Activated CD4-positive, alpha-beta T cell treated with anti-CD3 and anti-CD28 coated beads, Interleukin-2, amount 10 ng/mL, durations not matched to agents 7 days and 5 days (primary cell): ENCODE data around the gene YY2. TPM values are rescaled to one million over a fixed set of nuclear protein-coding genes. Genes with fewer than 3 reads are reported as not detected.
"Not testable (repeated sequence)": the region's sequence is repeated elsewhere in the genome, so short reads cannot be mapped to it uniquely, and the experiment has no call there.

Experiments
- CTCF ChIA-PET: fragments of 350-600 bp; sonication (Branson Sonifier 250); formaldehyde crosslinking; loops from one replicate; lab custom pipeline; 2021; ENCODE audit warnings: antibody characterized with exemption; lab: Charles Lee
- POLR2A ChIA-PET: fragments of 350-600 bp; sonication (Branson Sonifier 250); formaldehyde crosslinking; loops from one replicate; lab custom pipeline; 2021; ENCODE audit warnings: antibody characterized with exemption; lab: Charles Lee
- DNase-seq: peaks from one replicate; pipeline ENCODE4 v3.0.0-alpha.2; 2020
- H3K27ac Mint-ChIP-seq: one replicate; pipeline ENCODE4 v1.8.0; 2021; ENCODE audit warnings: mild to moderate bottlenecking, moderate library complexity, mixed read lengths
- H3K27me3 Mint-ChIP-seq: one replicate; pipeline ENCODE4 v1.8.0; 2021; ENCODE audit warnings: mixed read lengths
- H3K36me3 Mint-ChIP-seq: one replicate; pipeline ENCODE4 v1.8.0; 2021; ENCODE audit warnings: low read depth, mixed read lengths
- H3K4me1 Mint-ChIP-seq: one replicate; pipeline ENCODE4 v1.8.0; 2021; ENCODE audit warnings: mixed read lengths
- H3K4me3 Mint-ChIP-seq: one replicate; pipeline ENCODE4 v1.8.0; 2021; ENCODE audit warnings: mild to moderate bottlenecking, moderate library complexity, mixed read lengths
- H3K9me3 Mint-ChIP-seq: one replicate; pipeline ENCODE4 v1.8.0; 2021; ENCODE audit warnings: mixed read lengths
- total RNA-seq, 2 experiments: library from RNA; stranded (reverse); gene quantifications; one replicate each; pipeline ENCODE4 v1.2.3, GENCODE V29; 2021

The YY2 gene
- total RNA-seq, 2 experiments from 2014 or later = 1.5 to 2.0 TPM

DNA sequence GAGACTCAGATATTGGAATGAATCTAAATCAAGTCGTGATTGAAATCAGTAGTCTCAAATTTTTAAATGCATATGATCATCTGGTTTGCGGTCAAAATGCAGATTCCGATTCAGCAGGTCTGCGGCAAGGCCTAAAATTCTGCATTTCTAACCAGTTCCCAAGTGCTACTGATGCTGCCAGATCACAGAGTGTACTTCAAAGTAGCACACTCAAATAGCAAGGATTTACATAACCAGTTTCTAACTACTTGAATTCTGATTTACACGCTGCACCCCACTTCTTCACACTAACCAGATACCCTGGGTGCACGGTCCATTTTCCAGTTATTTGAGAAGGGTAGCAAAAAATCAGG, 15.6 kb upstream of the YY2 start:
- Mint-ChIP-seq H3K9me3 (no peaks in the 10 kb centered on the region), H3K4me1 (peaks cover 18% of the 10 kb centered on the region), H3K4me3 (peak overlapping the region; percentile 84), H3K27me3 (no peaks in the 10 kb centered on the region), H3K36me3 (peaks cover 10% of the 10 kb centered on the region), H3K27ac (peak overlapping the region; percentile 93)
- CTCF ChIA-PET = interaction anchor here (0.5 kb wide), 1 partner anchor 23 kb away, joined by 3 read pairs; no protein-coding TSS in a partner anchor
- POLR2A ChIA-PET = no interaction called here
- peak; percentile 13 for DNase-seq

DNA sequence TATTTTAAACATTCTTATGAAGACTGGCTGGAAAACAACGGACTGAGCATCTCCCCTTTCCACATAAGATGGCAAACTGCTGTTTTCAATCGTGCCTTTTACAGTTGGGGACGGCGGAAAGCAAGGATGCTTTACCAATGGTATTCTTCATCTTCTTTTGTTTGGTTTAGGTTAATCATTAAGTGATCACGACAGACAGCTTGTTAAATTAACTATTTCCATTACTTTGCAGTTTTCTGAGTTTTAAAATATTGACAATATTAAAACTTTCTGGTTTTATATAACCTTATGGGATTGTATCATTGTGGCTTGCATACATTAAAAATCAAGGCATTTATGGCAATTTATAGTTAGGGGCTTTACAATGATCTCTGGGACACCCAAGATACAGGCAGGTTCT, 12.6 kb upstream of the YY2 start:
- ChIA-PET CTCF (no interaction called here), POLR2A (no interaction called here)
- no peak overlapping the region for H3K27ac Mint-ChIP-seq
- peaks cover 21% of the 10 kb centered on the region for H3K36me3 Mint-ChIP-seq
- no peaks in the 10 kb centered on the region for H3K9me3 Mint-ChIP-seq
- no peak overlapping the region for H3K4me3 Mint-ChIP-seq
- no peak for DNase-seq
- H3K27me3 Mint-ChIP-seq = no peaks in the 10 kb centered on the region
- peaks cover 17% of the 10 kb centered on the region for H3K4me1 Mint-ChIP-seq

DNA sequence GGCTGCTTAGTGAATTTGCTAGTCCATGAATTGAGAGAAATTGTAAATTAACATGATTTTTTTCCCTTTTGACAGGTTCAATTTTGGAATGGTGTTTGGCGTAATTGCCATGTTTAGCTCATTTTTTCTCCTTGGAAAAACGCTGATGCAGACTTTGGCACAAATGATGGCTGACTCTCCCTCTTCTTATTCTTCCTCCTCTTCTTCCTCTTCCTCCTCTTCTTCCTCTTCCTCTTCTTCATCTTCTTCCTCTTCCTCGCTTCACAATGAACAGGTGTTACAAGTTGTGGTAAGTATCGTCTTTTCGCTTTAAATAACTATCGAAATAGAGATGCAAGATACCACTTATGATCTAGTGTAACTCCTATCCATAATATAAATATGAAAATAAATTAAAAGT, 10.7 kb upstream of the YY2 start:
- Mint-ChIP-seq H3K9me3 (no peaks in the 10 kb centered on the region), H3K27me3 (no peaks in the 10 kb centered on the region), H3K27ac (no peak overlapping the region), H3K36me3 (peaks cover 21% of the 10 kb centered on the region), H3K4me3 (no peak overlapping the region), H3K4me1 (peaks cover 12% of the 10 kb centered on the region)
- DNase-seq = no peak
- POLR2A ChIA-PET = no interaction called here
- CTCF ChIA-PET = no interaction called here

DNA sequence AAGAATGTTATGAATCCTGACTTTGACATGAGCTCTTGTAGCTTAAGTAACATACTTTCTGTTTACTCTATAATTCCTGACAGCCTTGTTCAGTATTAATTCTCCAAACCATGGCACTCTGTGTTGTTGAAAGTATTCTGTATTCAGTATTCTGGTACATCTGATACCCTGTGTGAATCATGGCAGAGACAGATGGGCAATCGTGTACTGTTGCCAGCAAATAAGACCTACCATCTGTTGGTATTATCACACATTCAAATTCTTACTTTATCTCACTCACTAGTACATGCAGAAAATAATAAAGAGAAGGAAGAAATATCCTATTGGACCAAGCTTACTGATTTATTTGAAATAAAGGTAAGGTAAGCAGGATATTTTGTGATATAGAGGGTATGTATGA, 8.4 kb upstream of the YY2 start:
- ChIA-PET CTCF (interaction anchor here (0.6 to 2.1 kb wide), 2 partner anchors 13 to 212 kb away, joined by 3 to 6 read pairs; no protein-coding TSS in a partner anchor), POLR2A (no interaction called here)
- Mint-ChIP-seq H3K9me3 (no peaks in the 10 kb centered on the region), H3K4me1 (no peaks in the 10 kb centered on the region), H3K36me3 (peaks cover 22% of the 10 kb centered on the region), H3K4me3 (no peak overlapping the region), H3K27ac (no peak overlapping the region), H3K27me3 (no peaks in the 10 kb centered on the region)
- no peak for DNase-seq

- Mint-ChIP-seq H3K36me3 (peaks cover 21% of the 10 kb centered on the region), H3K9me3 (no peaks in the 10 kb centered on the region), H3K27ac (no peak overlapping the region), H3K4me3 (no peak overlapping the region), H3K27me3 (no peaks in the 10 kb centered on the region), H3K4me1 (no peaks in the 10 kb centered on the region)
- POLR2A ChIA-PET = no interaction called here
- no peak for DNase-seq
- CTCF ChIA-PET = no interaction called here
Observed at GRCh38 chrX:21853578-21853977, 2.2 kb upstream of the YY2 start.

- DNase-seq = no peak
- Mint-ChIP-seq H3K9me3 (no peaks in the 10 kb centered on the region), H3K27me3 (no peaks in the 10 kb centered on the region), H3K4me3 (no peak overlapping the region), H3K4me1 (no peaks in the 10 kb centered on the region), H3K36me3 (peaks cover 18% of the 10 kb centered on the region), H3K27ac (no peak overlapping the region)
- ChIA-PET CTCF (interaction anchor here (0.6 kb wide), 1 partner anchor 47 kb away, joined by 3 read pairs; no protein-coding TSS in a partner anchor), POLR2A (no interaction called here)
Observed at GRCh38 chrX:21856504-21856903, 717 bp downstream of the YY2 start.

DNA sequence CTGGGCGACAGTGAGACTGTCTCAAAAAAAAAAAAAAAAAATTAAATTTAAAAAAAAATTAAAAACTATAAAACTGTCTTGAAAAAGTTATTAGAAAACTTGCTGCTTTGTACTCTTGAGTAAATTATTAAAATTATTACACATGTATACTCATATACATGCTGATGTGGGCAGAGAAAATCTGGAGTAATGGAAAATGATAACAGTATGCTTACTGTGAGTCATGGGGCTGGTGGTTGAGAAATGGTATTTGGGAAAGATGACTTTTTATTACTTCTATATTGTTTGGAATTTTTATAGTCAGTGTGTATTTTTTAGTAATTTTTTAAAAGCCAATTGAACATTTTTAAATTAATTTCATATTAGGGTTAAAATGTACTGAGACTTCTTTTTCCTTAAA, 7.5 kb downstream of the YY2 start:
- DNase-seq = no peak
- CTCF ChIA-PET = interaction anchor here (0.7 kb wide), 1 partner anchor 23 kb away, joined by 3 read pairs; no protein-coding TSS in a partner anchor
- Mint-ChIP-seq H3K27ac (no peak overlapping the region), H3K4me1 (no peaks in the 10 kb centered on the region), H3K27me3 (no peaks in the 10 kb centered on the region), H3K9me3 (no peaks in the 10 kb centered on the region), H3K4me3 (no peak overlapping the region), H3K36me3 (peaks cover 2% of the 10 kb centered on the region)
- POLR2A ChIA-PET = no interaction called here

- POLR2A ChIA-PET = no interaction called here
- CTCF ChIA-PET = no interaction called here
- Mint-ChIP-seq H3K27me3 (no peaks in the 10 kb centered on the region), H3K9me3 (no peaks in the 10 kb centered on the region), H3K4me1 (no peaks in the 10 kb centered on the region), H3K36me3 (no peaks in the 10 kb centered on the region), H3K4me3 (no peak overlapping the region), H3K27ac (no peak overlapping the region)
- DNase-seq = no peak
Observed at GRCh38 chrX:21865436-21865835, 9.6 kb downstream of the YY2 start.

- Mint-ChIP-seq H3K4me1 (no peaks in the 10 kb centered on the region), H3K4me3 (no peak overlapping the region), H3K27ac (no peak overlapping the region), H3K9me3 (no peaks in the 10 kb centered on the region), H3K36me3 (no peaks in the 10 kb centered on the region), H3K27me3 (no peaks in the 10 kb centered on the region)
- no peak for DNase-seq
- CTCF ChIA-PET = no interaction called here
- POLR2A ChIA-PET = no interaction called here
Observed at GRCh38 chrX:21870494-21870893, 14.7 kb downstream of the YY2 start.

GRCh38 chrX:21873063-21873775, 17.4 kb downstream of the YY2 start:
- no peak for DNase-seq
- H3K9me3 Mint-ChIP-seq = no peaks in the 10 kb centered on the region
- no peaks in the 10 kb centered on the region for H3K36me3 Mint-ChIP-seq
- no peak overlapping the region for H3K4me3 Mint-ChIP-seq
- CTCF ChIA-PET = interaction anchor here (0.6 kb wide), 1 partner anchor 129 kb away, joined by 3 read pairs; no protein-coding TSS in a partner anchor
- POLR2A ChIA-PET = no interaction called here
- no peak overlapping the region for H3K27ac Mint-ChIP-seq
- H3K4me1 Mint-ChIP-seq = no peaks in the 10 kb centered on the region
- H3K27me3 Mint-ChIP-seq = no peaks in the 10 kb centered on the region

DNA sequence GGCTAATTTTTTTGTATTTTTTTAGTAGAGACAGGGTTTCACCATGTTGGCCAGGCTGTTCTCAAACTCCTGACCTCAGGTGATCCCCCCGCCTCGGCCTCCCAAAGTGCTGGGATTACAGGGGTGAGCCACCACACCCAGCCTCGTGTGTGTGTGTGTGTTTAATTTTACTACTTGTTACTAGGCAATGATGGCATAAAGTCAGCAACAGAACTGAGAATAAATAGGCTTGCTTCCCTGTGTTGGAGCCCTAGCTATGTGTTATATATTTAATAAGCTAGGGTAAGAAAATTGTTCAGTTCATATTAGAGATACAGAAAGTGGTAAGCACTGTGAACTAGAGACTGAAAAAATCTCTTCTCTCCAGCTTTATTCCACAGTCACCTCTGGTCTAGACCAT, 18.4 kb downstream of the YY2 start:
- H3K36me3 Mint-ChIP-seq, H3K4me1 Mint-ChIP-seq, DNase-seq, CTCF ChIA-PET, H3K9me3 Mint-ChIP-seq, H3K27me3 Mint-ChIP-seq, H3K4me3 Mint-ChIP-seq, H3K27ac Mint-ChIP-seq, POLR2A ChIA-PET: not testable (repeated sequence)

GRCh38 chrX:21875013-21875412, 19.2 kb downstream of the YY2 start:
- no peak for DNase-seq
- POLR2A ChIA-PET = no interaction called here
- CTCF ChIA-PET = interaction anchor here (0.6 kb wide), 1 partner anchor 17 kb away, joined by 3 read pairs; no protein-coding TSS in a partner anchor
- Mint-ChIP-seq H3K9me3 (no peaks in the 10 kb centered on the region), H3K27ac (no peak overlapping the region), H3K4me3 (no peak overlapping the region), H3K4me1 (no peaks in the 10 kb centered on the region), H3K27me3 (no peaks in the 10 kb centered on the region), H3K36me3 (peaks cover 2% of the 10 kb centered on the region)

DNA sequence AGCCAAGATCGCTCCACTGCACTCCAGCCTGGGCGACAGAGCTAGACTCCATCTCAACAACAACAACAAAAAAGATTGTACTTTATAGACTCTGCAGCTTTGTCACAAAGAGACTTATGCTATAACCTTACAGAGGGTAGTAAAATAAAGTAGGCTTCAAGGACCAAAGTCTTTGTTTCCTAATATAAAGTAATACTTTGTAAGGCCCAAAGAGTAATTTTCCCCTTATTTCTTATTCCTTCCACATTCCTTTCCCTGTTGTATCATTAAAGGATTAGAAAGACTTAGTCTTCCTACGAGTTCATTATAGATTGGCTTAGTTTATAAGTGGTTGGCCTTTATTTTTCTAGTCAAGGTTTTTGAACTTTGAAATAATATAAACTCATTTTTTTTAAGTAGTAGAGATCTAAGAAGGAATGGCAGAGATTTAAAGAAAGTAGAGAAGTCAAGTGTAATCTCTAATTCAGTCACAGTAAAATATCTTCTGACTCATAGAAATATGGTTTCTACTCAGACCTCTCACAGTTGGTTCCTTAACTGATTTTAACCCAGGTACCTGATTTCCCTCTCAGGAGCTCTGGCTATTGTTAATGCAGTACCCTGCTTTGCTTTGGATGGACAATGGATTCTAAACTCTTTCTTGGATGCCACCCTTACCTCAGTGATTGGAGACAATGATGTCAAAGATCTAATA, 26.2 kb downstream of the YY2 start:
- Mint-ChIP-seq H3K4me1 (no peaks in the 10 kb centered on the region), H3K36me3 (peaks cover 17% of the 10 kb centered on the region), H3K27me3 (no peaks in the 10 kb centered on the region), H3K27ac (no peak overlapping the region), H3K9me3 (no peaks in the 10 kb centered on the region), H3K4me3 (no peak overlapping the region)
- ChIA-PET CTCF (no interaction called here), POLR2A (no interaction called here)
- no peak for DNase-seq
